Measurements from ENCODE around the gene ADM2. TPM values are rescaled to one million over a fixed set of nuclear protein-coding genes. Genes with fewer than 3 reads are reported as not detected.

The ADM2 gene
- total and polyA plus RNA-seq, 2 donors (not counting 1 experiment from before 2014, with no cell fraction given), result 0.73 to 5.8 TPM

GRCh38 chr22:50454556-50455075, 26.7 kb upstream of the ADM2 start:
- no peaks in the 10 kb centered on the region for H3K27me3 ChIP-seq (ENCODE audit: control insufficient read depth, insufficient read depth, low read length)
- no peaks in the 10 kb centered on the region for H3K9me3 ChIP-seq (ENCODE audit: control insufficient read depth, insufficient read depth, low read depth, low read length)
- H3K4me3 ChIP-seq (replicated peaks in 1 of 4; ENCODE audit: control extremely low read depth in 1 of 4, insufficient read depth in 1 of 4, low read depth in 3 of 4, low read length in 4 of 4), result no peak overlapping the region
- DNase-seq (ENCODE audit: low read depth in 2 of 2), result no peak
- H4K20me1 ChIP-seq (ENCODE audit: control insufficient read depth, extremely low read depth, insufficient read depth, low read length), result no peaks in the 10 kb centered on the region
- H3K9ac ChIP-seq (ENCODE audit: insufficient read depth, low read length), result no peak overlapping the region
- H2AFZ ChIP-seq (ENCODE audit: low read length), result no peak overlapping the region
- peaks cover 22% of the 10 kb centered on the region for H3K36me3 ChIP-seq (ENCODE audit: control insufficient read depth, insufficient read depth, low read length)
- H3K79me2 ChIP-seq (ENCODE audit: control insufficient read depth, insufficient read depth, low read length), result no peaks in the 10 kb centered on the region
- TF ChIP-seq EZH2 (IDR thresholded peaks at IDR 0.05; ENCODE audit: low read length, missing control alignments) (no peak), CTCF (conservative IDR thresholded peaks at IDR 0.05 in 1 of 2, IDR thresholded peaks at IDR 0.05 in 1 of 2; ENCODE audit: low read depth in 1 of 2, low read length in 2 of 2) (no peak)
- no peak overlapping the region for H3K27ac ChIP-seq (ENCODE audit: insufficient read depth, low read length)
- H3K4me1 ChIP-seq (ENCODE audit: control insufficient read depth, extremely low read depth, insufficient read depth, low read length), result no peaks in the 10 kb centered on the region
- no peak overlapping the region for H3K4me2 ChIP-seq (ENCODE audit: extremely low read depth, insufficient read depth, low read length)

- Histone ChIP-seq H3K79me2 (ENCODE audit: control insufficient read depth, insufficient read depth, low read length) (no peaks in the 10 kb centered on the region), H3K27me3 (ENCODE audit: control insufficient read depth, insufficient read depth, low read length) (no peaks in the 10 kb centered on the region), H4K20me1 (ENCODE audit: control insufficient read depth, extremely low read depth, insufficient read depth, low read length) (no peaks in the 10 kb centered on the region), H3K27ac (ENCODE audit: insufficient read depth, low read length) (no peak overlapping the region), H3K9ac (ENCODE audit: insufficient read depth, low read length) (no peak overlapping the region), H3K4me2 (ENCODE audit: extremely low read depth, insufficient read depth, low read length) (no peak overlapping the region), H3K4me3 (replicated peaks in 1 of 4; ENCODE audit: control extremely low read depth in 1 of 4, insufficient read depth in 1 of 4, low read depth in 3 of 4, low read length in 4 of 4) (no peak overlapping the region), H3K9me3 (ENCODE audit: control insufficient read depth, insufficient read depth, low read depth, low read length) (no peaks in the 10 kb centered on the region), H3K36me3 (ENCODE audit: control insufficient read depth, insufficient read depth, low read length) (peaks cover 20% of the 10 kb centered on the region), H2AFZ (ENCODE audit: low read length) (no peak overlapping the region), H3K4me1 (ENCODE audit: control insufficient read depth, extremely low read depth, insufficient read depth, low read length) (no peaks in the 10 kb centered on the region)
- no peak for DNase-seq (ENCODE audit: low read depth in 2 of 2)
- TF ChIP-seq CTCF (conservative IDR thresholded peaks at IDR 0.05 in 1 of 2, IDR thresholded peaks at IDR 0.05 in 1 of 2; ENCODE audit: low read depth in 1 of 2, low read length in 2 of 2) (no peak), EZH2 (IDR thresholded peaks at IDR 0.05; ENCODE audit: low read length, missing control alignments) (no peak)
Measured at GRCh38 chr22:50455201-50455600, 26.1 kb upstream of the ADM2 start.

DNA sequence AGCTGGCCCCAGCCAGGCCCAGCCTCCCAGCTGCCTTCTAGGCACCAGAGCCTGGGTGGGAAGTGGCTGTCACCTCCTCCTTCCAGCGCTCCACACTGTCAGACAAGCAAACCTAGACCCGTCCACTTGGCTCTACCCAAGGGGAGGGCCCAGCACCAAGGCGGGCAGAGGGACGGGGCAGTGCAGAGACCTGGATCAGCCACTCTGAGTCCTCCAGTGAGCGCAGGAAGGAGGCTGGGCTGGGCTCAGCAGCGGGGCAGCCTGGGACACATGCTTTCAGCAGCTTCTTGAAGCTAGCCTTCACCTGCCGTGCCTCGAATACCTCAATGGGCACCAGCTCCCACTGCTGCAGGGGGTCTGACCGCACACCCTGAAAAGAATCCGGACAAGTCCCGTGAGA, 25.3 kb upstream of the ADM2 start:
- Histone ChIP-seq H3K79me2 (ENCODE audit: control insufficient read depth, insufficient read depth, low read length) (no peaks in the 10 kb centered on the region), H3K4me2 (ENCODE audit: extremely low read depth, insufficient read depth, low read length) (no peak overlapping the region), H3K36me3 (ENCODE audit: control insufficient read depth, insufficient read depth, low read length) (peaks cover 22% of the 10 kb centered on the region), H3K4me1 (ENCODE audit: control insufficient read depth, extremely low read depth, insufficient read depth, low read length) (no peaks in the 10 kb centered on the region), H3K27ac (ENCODE audit: insufficient read depth, low read length) (no peak overlapping the region), H3K9me3 (ENCODE audit: control insufficient read depth, insufficient read depth, low read depth, low read length) (no peaks in the 10 kb centered on the region), H2AFZ (ENCODE audit: low read length) (no peak overlapping the region), H3K27me3 (ENCODE audit: control insufficient read depth, insufficient read depth, low read length) (no peaks in the 10 kb centered on the region), H3K9ac (ENCODE audit: insufficient read depth, low read length) (no peak overlapping the region), H3K4me3 (replicated peaks in 1 of 4; ENCODE audit: control extremely low read depth in 1 of 4, insufficient read depth in 1 of 4, low read depth in 3 of 4, low read length in 4 of 4) (no peak overlapping the region), H4K20me1 (ENCODE audit: control insufficient read depth, extremely low read depth, insufficient read depth, low read length) (no peaks in the 10 kb centered on the region)
- TF ChIP-seq CTCF (conservative IDR thresholded peaks at IDR 0.05 in 1 of 2, IDR thresholded peaks at IDR 0.05 in 1 of 2; ENCODE audit: low read depth in 1 of 2, low read length in 2 of 2), result no peak
- no peak for TF ChIP-seq EZH2 (IDR thresholded peaks at IDR 0.05; ENCODE audit: low read length, missing control alignments)
- no peak for DNase-seq (ENCODE audit: low read depth in 2 of 2)

Measured in fibroblast of lung (primary cell).